Liver (tissue), 9 donors: Measurements from ENCODE around the gene ARMH3. TPM values are rescaled to one million over a fixed set of nuclear protein-coding genes. Genes with fewer than 3 reads are reported as not detected.

Source experiments
- DNase-seq: peaks from one replicate; pipeline ENCODE4 v3.0.0-alpha.2; 2017; ENCODE audit warnings: low spot score
- H3K27ac ChIP-seq, 2 donors: one replicate each; pipeline ENCODE4 v1.7.0; 2013; ENCODE audit warnings: inconsistent platforms in 2 of 2, low read length in 2 of 2, control low read depth in 1 of 2, low read depth in 1 of 2, mild to moderate bottlenecking in 1 of 2
- H3K27me3 ChIP-seq, 4 donors: one replicate each; pipeline versions ENCODE4 v1.6.1 to v1.7.0; 2013; ENCODE audit warnings: low read length in 3 of 4, inconsistent platforms in 1 of 4, mild to moderate bottlenecking in 1 of 4, moderate library complexity in 1 of 4; ENCODE audit not compliant: control insufficient read depth in 4 of 4, insufficient read depth in 4 of 4
- H3K36me3 ChIP-seq, 4 donors: one replicate each; pipeline versions ENCODE4 v1.6.1 to v1.7.0; 2013; ENCODE audit warnings: low read length in 3 of 4, mild to moderate bottlenecking in 3 of 4, low read depth in 1 of 4, moderate library complexity in 1 of 4; ENCODE audit not compliant: control insufficient read depth in 4 of 4, insufficient read depth in 3 of 4
- H3K4me1 ChIP-seq, 4 donors: one replicate each; pipeline versions ENCODE4 v1.6.1 to v1.7.0; 2013; ENCODE audit warnings: low read length in 3 of 4, mild to moderate bottlenecking in 3 of 4, moderate library complexity in 1 of 4; ENCODE audit not compliant: control insufficient read depth in 4 of 4, insufficient read depth in 4 of 4
- H3K4me3 ChIP-seq, 3 donors: one replicate each; pipeline versions ENCODE4 v1.6.1 to v1.7.0; 2013; ENCODE audit warnings: low read length in 3 of 3, control low read depth in 1 of 3, low read depth in 1 of 3, mild to moderate bottlenecking in 1 of 3
- H3K9ac ChIP-seq, 2 donors: one replicate each; pipeline ENCODE4 v1.7.0; 2013; ENCODE audit warnings: low read length in 2 of 2, mild to moderate bottlenecking in 2 of 2, moderate library complexity in 2 of 2, control low read depth in 1 of 2, low read depth in 1 of 2
- H3K9me3 ChIP-seq, 4 donors: one replicate each; pipeline versions ENCODE4 v1.6.1 to v1.7.0; 2013; ENCODE audit warnings: low read length in 3 of 4; ENCODE audit not compliant: control insufficient read depth in 4 of 4
- EGR1 ChIP-seq, 2 donors: IDR thresholded peaks; 2 replicates each; pipeline ENCODE4 v1.6.1; 2016 to 2018; ENCODE audit warnings: antibody characterized with exemption in 2 of 2, low read depth in 2 of 2
- FOXA1 ChIP-seq: IDR thresholded peaks from 2 replicates; pipeline ENCODE4 v1.6.1; 2016; ENCODE audit warnings: antibody characterized with exemption
- FOXA2 ChIP-seq: IDR thresholded peaks from 2 replicates; pipeline ENCODE4 v1.6.1; 2016; ENCODE audit warnings: antibody characterized with exemption
- GABPA ChIP-seq, 2 donors: IDR thresholded peaks in 1 of 2; conservative IDR thresholded peaks in 1 of 2; 2 replicates each; pipeline ENCODE4 v1.6.1; 2016; ENCODE audit warnings: antibody characterized with exemption in 2 of 2, mild to moderate bottlenecking in 1 of 2, moderate library complexity in 1 of 2
- HNF4A ChIP-seq, 2 donors: conservative IDR thresholded peaks; 2 replicates each; pipeline ENCODE4 v1.6.1; 2016; ENCODE audit warnings: antibody characterized with exemption in 2 of 2, mild to moderate bottlenecking in 2 of 2
- HNF4G ChIP-seq: IDR thresholded peaks from 2 replicates; pipeline ENCODE4 v1.6.1; 2016; ENCODE audit warnings: antibody characterized with exemption
- JUND ChIP-seq, 2 donors: IDR thresholded peaks; 2 replicates each; pipeline ENCODE4 v1.6.1; 2016; ENCODE audit warnings: antibody characterized with exemption in 2 of 2
- NR2F2 ChIP-seq: IDR thresholded peaks from 2 replicates; pipeline ENCODE4 v1.6.1; 2016; ENCODE audit warnings: antibody characterized with exemption
- RAD21 ChIP-seq, 2 donors: IDR thresholded peaks; 2 replicates each; pipeline ENCODE4 v1.6.1; 2016; ENCODE audit warnings: antibody characterized with exemption in 2 of 2, mild to moderate bottlenecking in 2 of 2
- REST ChIP-seq: IDR thresholded peaks from 2 replicates; pipeline ENCODE4 v1.6.1; 2016; ENCODE audit warnings: antibody characterized with exemption, mild to moderate bottlenecking
- RXRA ChIP-seq, 2 donors: IDR thresholded peaks; 2 replicates each; pipeline ENCODE4 v1.6.1; 2017 to 2018; ENCODE audit warnings: antibody characterized with exemption in 2 of 2, mild to moderate bottlenecking in 1 of 2
- TAF1 ChIP-seq: conservative IDR thresholded peaks from 2 replicates; pipeline ENCODE4 v1.6.1; 2016; ENCODE audit warnings: antibody characterized with exemption, mild to moderate bottlenecking
- YY1 ChIP-seq: IDR thresholded peaks from 2 replicates; pipeline ENCODE4 v1.6.1; 2016; ENCODE audit warnings: antibody characterized with exemption, mild to moderate bottlenecking
- WGBS: extraction: QIAGEN DNeasy Blood & Tissue Kit; methylation state at CpG from one replicate; pipeline ENCODE4 v1.1.7; 2013; 5-methylcytosine and 5-hydroxymethylcytosine counted together
- polyA plus RNA-seq, 2 donors: library from polyadenylated mRNA; stranded (reverse) in 1 of 2; unstranded in 1 of 2; fragments of 200-250 nt in 1 of 2; fragments of >200 nt in 1 of 2; fragmentation: Nextera tagmentation in 1 of 2; extraction: Ambion mirVana in 1 of 2; gene quantifications; one replicate each; pipeline versions ENCODE4 v1.2.1 to v1.2.3, GENCODE V29; 2013 to 2015
- total RNA-seq, 2 donors: library from RNA; depleted of rRNA; stranded (reverse); fragments of >200 nt; gene quantifications; one replicate each; pipeline ENCODE4 v1.2.3, GENCODE V29; 2014
- TF ChIP-seq, protein P1 (sequence below): fragments of 150-350 bp; IDR thresholded peaks from 2 replicates; pipeline ENCODE4 v1.5.1; 2017; ENCODE audit warnings: improper control_type of control experiment, low read depth, low read length; ENCODE audit not compliant: missing input control
- TF ChIP-seq, protein P2 (sequence below): IDR thresholded peaks from 2 replicates; pipeline ENCODE4 v1.6.1; 2016; ENCODE audit warnings: antibody characterized with exemption
- TF ChIP-seq, protein P3 (sequence below): IDR thresholded peaks from 2 replicates; pipeline ENCODE4 v1.6.1; 2016; ENCODE audit warnings: antibody characterized with exemption
- TF ChIP-seq, protein P4 (sequence below): IDR thresholded peaks from 2 replicates; pipeline ENCODE4 v1.6.1; 2016; ENCODE audit warnings: antibody characterized with exemption
- donor health status: healthy.
- donor health status: healthy.
- donor health status: healthy.
- donor health status: healthy.
- donor health status: healthy.

The ARMH3 gene
- total and polyA plus RNA-seq, 4 donors, result 5.3 to 14.9 (median 9.2) TPM

GRCh38 chr10:101841826-101842225 is 214.1 kb downstream of the ARMH3 start:
- Histone ChIP-seq H3K9ac (no peak overlapping the region), H3K27me3 (no peaks in the 10 kb centered on the region), H3K4me3 (no peak overlapping the region), H3K36me3 (peaks cover 0 to 2% (median 0%) of the 10 kb centered on the region in 4 donors), H3K4me1 (peaks cover 11 to 28% (median 15%) of the 10 kb centered on the region in 4 donors), H3K27ac (no peak overlapping the region), H3K9me3 (no peaks in the 10 kb centered on the region)
- no peak for TF ChIP-seq REST
- TF ChIP-seq JUND (IDR thresholded peaks at IDR 0.05), result no peak
- no peak for TF ChIP-seq TAF1
- no peak for TF ChIP-seq HNF4A (conservative IDR thresholded peaks at IDR 0.05)
- DNase-seq, result no peak

GRCh38 chr10:101840741-101841453 is 215.1 kb downstream of the ARMH3 start:
- H3K27ac ChIP-seq, result no peak overlapping the region
- H3K36me3 ChIP-seq, result peaks cover 0 to 2% (median 0%) of the 10 kb centered on the region in 4 donors
- H3K9me3 ChIP-seq, result no peaks in the 10 kb centered on the region
- no peak overlapping the region for H3K9ac ChIP-seq
- peak overlapping the region in 2 of 3 donors; percentile 47 to 48 for H3K4me3 ChIP-seq
- WGBS, result 9% methylated on average over 46 of the region's 46 CpGs
- no peaks in the 10 kb centered on the region for H3K27me3 ChIP-seq
- DNase-seq, result peak; percentile 84
- TF ChIP-seq REST, result peak; percentile 99
- TF ChIP-seq FOXA1, result no peak
- TF ChIP-seq GABPA (IDR thresholded peaks at IDR 0.05 in 1 of 2, conservative IDR thresholded peaks at IDR 0.05 in 1 of 2), result no peak
- TF ChIP-seq RAD21 (IDR thresholded peaks at IDR 0.05), result peak; percentile 87 to 90
- TF ChIP-seq YY1, result no peak
- TF ChIP-seq NR2F2, result no peak
- TF ChIP-seq RXRA (IDR thresholded peaks at IDR 0.05), result no peak
- no peak for TF ChIP-seq EGR1 (IDR thresholded peaks at IDR 0.05; ENCODE audit: low read depth in 2 of 2)
- no peak for TF ChIP-seq FOXA2
- TF ChIP-seq TAF1, result no peak
- TF ChIP-seq, protein P1, sequence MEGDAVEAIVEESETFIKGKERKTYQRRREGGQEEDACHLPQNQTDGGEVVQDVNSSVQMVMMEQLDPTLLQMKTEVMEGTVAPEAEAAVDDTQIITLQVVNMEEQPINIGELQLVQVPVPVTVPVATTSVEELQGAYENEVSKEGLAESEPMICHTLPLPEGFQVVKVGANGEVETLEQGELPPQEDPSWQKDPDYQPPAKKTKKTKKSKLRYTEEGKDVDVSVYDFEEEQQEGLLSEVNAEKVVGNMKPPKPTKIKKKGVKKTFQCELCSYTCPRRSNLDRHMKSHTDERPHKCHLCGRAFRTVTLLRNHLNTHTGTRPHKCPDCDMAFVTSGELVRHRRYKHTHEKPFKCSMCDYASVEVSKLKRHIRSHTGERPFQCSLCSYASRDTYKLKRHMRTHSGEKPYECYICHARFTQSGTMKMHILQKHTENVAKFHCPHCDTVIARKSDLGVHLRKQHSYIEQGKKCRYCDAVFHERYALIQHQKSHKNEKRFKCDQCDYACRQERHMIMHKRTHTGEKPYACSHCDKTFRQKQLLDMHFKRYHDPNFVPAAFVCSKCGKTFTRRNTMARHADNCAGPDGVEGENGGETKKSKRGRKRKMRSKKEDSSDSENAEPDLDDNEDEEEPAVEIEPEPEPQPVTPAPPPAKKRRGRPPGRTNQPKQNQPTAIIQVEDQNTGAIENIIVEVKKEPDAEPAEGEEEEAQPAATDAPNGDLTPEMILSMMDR, result peak; percentile 91
- TF ChIP-seq HNF4G, result no peak
- TF ChIP-seq, protein P2, sequence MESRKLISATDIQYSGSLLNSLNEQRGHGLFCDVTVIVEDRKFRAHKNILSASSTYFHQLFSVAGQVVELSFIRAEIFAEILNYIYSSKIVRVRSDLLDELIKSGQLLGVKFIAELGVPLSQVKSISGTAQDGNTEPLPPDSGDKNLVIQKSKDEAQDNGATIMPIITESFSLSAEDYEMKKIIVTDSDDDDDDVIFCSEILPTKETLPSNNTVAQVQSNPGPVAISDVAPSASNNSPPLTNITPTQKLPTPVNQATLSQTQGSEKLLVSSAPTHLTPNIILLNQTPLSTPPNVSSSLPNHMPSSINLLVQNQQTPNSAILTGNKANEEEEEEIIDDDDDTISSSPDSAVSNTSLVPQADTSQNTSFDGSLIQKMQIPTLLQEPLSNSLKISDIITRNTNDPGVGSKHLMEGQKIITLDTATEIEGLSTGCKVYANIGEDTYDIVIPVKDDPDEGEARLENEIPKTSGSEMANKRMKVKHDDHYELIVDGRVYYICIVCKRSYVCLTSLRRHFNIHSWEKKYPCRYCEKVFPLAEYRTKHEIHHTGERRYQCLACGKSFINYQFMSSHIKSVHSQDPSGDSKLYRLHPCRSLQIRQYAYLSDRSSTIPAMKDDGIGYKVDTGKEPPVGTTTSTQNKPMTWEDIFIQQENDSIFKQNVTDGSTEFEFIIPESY, result no peak
- TF ChIP-seq, protein P3, sequence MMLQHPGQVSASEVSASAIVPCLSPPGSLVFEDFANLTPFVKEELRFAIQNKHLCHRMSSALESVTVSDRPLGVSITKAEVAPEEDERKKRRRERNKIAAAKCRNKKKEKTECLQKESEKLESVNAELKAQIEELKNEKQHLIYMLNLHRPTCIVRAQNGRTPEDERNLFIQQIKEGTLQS, result no peak
- TF ChIP-seq, protein P4, sequence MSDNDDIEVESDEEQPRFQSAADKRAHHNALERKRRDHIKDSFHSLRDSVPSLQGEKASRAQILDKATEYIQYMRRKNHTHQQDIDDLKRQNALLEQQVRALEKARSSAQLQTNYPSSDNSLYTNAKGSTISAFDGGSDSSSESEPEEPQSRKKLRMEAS, result no peak
- peaks cover 11 to 28% (median 15%) of the 10 kb centered on the region in 4 donors for H3K4me1 ChIP-seq
